Mesodermal cell (in vitro differentiated cells): ENCODE measurements around the gene TRIP6.
"Not testable (repeated sequence)": the region's sequence is repeated elsewhere in the genome, so short reads cannot be mapped to it uniquely, and the experiment has no call there.

Experiments
- H3K27ac ChIP-seq: 2 replicates; pipeline ENCODE4 v1.7.0; 2013; ENCODE audit warnings: mild to moderate bottlenecking, low read depth, low read length, moderate library complexity; ENCODE audit not compliant: severe bottlenecking
- H3K36me3 ChIP-seq: 2 replicates; pipeline ENCODE4 v1.7.1; 2013; ENCODE audit warnings: mild to moderate bottlenecking, low read length, moderate library complexity; ENCODE audit not compliant: control insufficient read depth, insufficient read depth
- H3K4me1 ChIP-seq: one replicate; pipeline ENCODE4 v1.7.1; 2013; ENCODE audit warnings: mild to moderate bottlenecking, low read length; ENCODE audit not compliant: insufficient read depth, control insufficient read depth, poor library complexity, severe bottlenecking
- H3K4me3 ChIP-seq: 2 replicates; pipeline ENCODE4 v1.7.0; 2013; ENCODE audit warnings: low read length, control low read depth, mild to moderate bottlenecking; ENCODE audit not compliant: insufficient read depth, poor library complexity, severe bottlenecking; ENCODE audit errors: extremely low read depth
- H3K9me3 ChIP-seq: 2 replicates; pipeline ENCODE4 v1.7.1; 2013; ENCODE audit warnings: mild to moderate bottlenecking, low read length, moderate library complexity; ENCODE audit not compliant: control insufficient read depth
- WGBS, 2 experiments: methylation state at CpG; one replicate each; pipeline ENCODE4 v1.1.5; 2013; ENCODE audit warnings: missing lambda C conversion rate in 2 of 2; ENCODE audit not compliant: insufficient coverage in 2 of 2; 5-methylcytosine and 5-hydroxymethylcytosine counted together

Gene TRIP6

DNA sequence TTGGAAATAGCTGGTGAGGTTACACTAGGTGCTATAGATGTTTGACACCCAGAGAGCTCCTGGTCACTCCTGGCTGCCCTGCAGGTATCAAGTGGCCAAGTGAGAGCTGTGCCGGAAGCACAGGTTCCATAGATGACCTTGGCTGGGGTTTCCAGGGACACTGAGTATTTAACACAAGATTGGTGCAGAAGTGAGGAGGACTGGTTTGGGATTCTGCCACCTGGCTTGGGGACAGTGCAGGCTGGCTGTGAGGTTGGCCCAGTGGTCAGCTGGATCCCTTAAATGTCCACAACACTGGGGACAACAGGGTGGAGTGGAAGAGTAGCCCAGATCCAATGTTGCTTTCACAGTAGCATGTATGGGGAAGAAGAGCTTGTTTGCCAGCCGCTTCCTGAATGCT, 33.8 kb downstream of the TRIP6 start:
- no peak overlapping the region for H3K27ac ChIP-seq
- 100% methylated on average over 1 of the region's 2 CpGs for WGBS, 2 experiments
- H3K9me3 ChIP-seq = no peaks in the 10 kb centered on the region
- no peak overlapping the region for H3K4me3 ChIP-seq
- no peaks in the 10 kb centered on the region for H3K36me3 ChIP-seq
- peaks cover 4% of the 10 kb centered on the region for H3K4me1 ChIP-seq

DNA sequence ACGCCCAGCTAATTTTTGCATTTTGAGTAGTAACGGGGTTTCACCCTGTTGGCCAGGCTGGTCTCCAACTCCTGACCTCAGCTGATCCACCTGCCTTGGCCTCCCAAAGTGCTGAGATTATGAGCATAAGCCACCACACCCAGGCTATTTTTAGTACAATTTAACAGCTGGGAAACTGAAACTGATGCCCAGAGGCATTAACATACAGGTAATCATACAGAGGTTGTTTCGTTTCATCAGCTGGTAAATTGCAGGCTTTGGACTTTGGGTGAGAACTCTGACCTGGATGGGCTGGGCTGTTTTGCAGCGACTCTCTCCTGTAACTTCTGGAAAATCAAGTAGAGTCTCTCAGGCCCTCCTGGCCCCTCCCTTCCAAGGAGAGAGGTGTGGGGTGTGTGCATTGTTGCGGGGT, 34.7 kb downstream of the TRIP6 start:
- H3K4me3 ChIP-seq = no peak overlapping the region
- no peaks in the 10 kb centered on the region for H3K9me3 ChIP-seq
- no peaks in the 10 kb centered on the region for H3K4me1 ChIP-seq
- no peaks in the 10 kb centered on the region for H3K36me3 ChIP-seq
- no peak overlapping the region for H3K27ac ChIP-seq
- WGBS, 2 experiments = 100% methylated on average over 1 to 2 of the region's 5 CpGs

DNA sequence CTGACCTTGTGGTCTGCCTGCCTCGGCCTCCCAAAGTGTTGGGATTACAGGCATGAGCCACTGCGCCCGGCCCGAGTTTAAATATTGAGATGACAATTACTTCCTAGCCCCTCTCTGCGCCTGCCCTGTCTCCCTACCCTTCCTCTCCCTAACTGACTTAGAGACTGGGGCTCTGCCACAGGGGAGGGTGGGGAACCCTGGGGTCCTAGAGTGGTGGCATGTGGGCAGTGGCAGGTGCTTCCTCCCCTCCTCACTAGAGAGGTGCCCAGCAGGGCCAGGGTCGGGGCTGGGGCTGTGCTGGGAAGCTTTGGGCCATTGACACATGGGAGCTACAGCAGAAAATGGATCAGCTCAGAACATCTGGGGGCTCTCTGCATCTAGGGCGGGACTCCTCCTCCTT, 35.5 kb downstream of the TRIP6 start:
- H3K27ac ChIP-seq = no peak overlapping the region
- WGBS, 2 experiments = 80 to 100% methylated on average over 1 to 2 of the region's 7 CpGs
- no peaks in the 10 kb centered on the region for H3K4me1 ChIP-seq
- H3K36me3 ChIP-seq = no peaks in the 10 kb centered on the region
- H3K4me3 ChIP-seq = no peak overlapping the region
- H3K9me3 ChIP-seq = no peaks in the 10 kb centered on the region

DNA sequence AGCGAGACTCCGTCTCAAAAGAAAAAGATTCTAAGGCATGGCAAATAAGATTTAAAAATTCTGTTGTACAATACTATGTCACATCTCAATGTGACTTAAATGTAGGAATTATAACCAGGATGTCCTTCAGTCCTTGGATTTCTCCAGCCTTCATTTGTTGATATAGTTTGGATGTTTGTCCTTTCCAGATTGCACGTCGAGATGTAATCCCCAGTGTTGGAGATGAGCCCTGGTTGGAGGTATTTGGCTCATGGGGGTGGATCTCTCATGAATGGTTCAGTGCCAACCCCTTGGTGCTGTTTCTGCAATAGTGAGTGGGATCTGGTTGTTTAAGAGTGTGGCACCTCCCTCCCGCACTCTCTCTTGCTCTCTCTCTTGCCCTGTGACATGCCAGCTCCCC, 41.3 kb downstream of the TRIP6 start:
- no peaks in the 10 kb centered on the region for H3K9me3 ChIP-seq
- WGBS, 2 experiments = 100% methylated on average over 3 of the region's 5 CpGs

GRCh38 chr7:100910443-100910842, 43.3 kb downstream of the TRIP6 start:
- H3K27ac ChIP-seq, H3K36me3 ChIP-seq, H3K9me3 ChIP-seq, H3K4me3 ChIP-seq, H3K4me1 ChIP-seq: not testable (repeated sequence)
- 92 to 98% methylated on average over 5 to 6 of the region's 7 CpGs for WGBS, 2 experiments

More for the DNA sequence above, 41.3 kb downstream of the TRIP6 start:
- Histone ChIP-seq H3K36me3 (no peaks in the 10 kb centered on the region), H3K4me3 (no peak overlapping the region), H3K27ac (no peak overlapping the region), H3K4me1 (no peaks in the 10 kb centered on the region)

- WGBS, 2 experiments = 100% methylated on average over 1 to 2 of the region's 3 CpGs
- no peaks in the 10 kb centered on the region for H3K36me3 ChIP-seq
- H3K9me3 ChIP-seq = no peaks in the 10 kb centered on the region
Measured at GRCh38 chr7:100911484-100911883, 44.3 kb downstream of the TRIP6 start.

DNA sequence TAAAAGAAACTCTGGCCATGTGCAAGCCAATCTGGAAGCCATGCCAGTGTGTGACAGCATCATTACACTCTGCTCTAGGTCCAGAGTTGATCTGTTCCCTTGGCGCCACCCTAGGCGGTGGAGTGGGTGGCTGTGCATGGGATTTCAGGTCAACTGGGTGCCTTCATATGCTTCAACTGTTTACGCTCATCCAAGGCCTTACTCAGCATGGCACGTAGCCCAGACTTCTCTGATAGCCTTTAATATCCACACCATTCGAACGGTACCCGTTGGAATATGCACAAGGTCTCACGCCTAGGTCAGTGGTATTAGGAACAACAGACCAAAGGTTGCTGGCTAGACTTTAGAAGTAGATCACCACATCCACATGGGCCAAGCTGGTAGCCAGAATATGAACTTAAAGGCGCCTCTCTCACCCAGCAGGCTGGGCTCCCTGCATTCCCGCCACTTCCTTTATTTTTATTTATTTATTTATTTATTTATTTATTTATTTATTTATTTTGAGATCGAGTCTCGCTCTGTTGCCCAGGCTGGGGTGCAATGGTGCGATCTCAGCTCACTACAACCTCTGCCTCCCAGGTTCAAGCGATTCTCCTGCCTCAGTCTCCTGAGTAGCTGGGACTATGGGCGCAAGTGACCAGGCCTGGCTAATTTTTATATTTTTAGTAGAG, 47.2 kb downstream of the TRIP6 start:
- WGBS, 2 experiments = 90 to 94% methylated on average over 6 to 8 of the region's 15 CpGs
- no peaks in the 10 kb centered on the region for H3K4me1 ChIP-seq
- H3K27ac ChIP-seq = no peak overlapping the region

More at GRCh38 chr7:100911484-100911883, 44.3 kb downstream of the TRIP6 start:
- Histone ChIP-seq H3K27ac (no peak overlapping the region), H3K4me3 (no peak overlapping the region), H3K4me1 (no peaks in the 10 kb centered on the region)

GRCh38 chr7:100914879-100915447, 47.8 kb downstream of the TRIP6 start:
- Histone ChIP-seq H3K4me3 (no peak overlapping the region), H3K4me1 (no peaks in the 10 kb centered on the region), H3K9me3 (no peaks in the 10 kb centered on the region), H3K36me3 (no peaks in the 10 kb centered on the region), H3K27ac (no peak overlapping the region)
- WGBS, 2 experiments = 88 to 96% methylated on average over 8 of the region's 8 CpGs

More for the DNA sequence above, 47.2 kb downstream of the TRIP6 start:
- Histone ChIP-seq H3K9me3 (no peaks in the 10 kb centered on the region), H3K4me3 (no peak overlapping the region), H3K36me3 (no peaks in the 10 kb centered on the region)

DNA sequence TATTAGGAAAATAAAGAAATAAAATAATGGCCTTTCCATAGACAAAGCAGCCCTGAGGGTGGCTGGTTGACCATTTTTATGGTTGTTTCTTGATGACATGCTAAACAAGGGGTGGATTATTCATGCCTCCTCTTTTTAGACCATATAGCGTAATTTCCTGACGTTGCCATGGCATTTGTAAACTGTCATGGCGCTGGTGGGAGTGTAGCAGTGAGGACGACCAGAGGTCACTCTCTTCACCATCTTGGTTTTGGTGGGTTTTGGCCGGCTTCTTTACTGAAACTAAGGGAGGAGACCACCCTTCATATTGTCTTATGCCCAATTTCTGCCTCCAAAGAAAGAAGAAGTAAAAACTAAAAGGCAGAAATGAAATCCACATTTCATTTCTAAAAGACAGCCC, 52.1 kb downstream of the TRIP6 start:
- H3K9me3 ChIP-seq, H3K4me1 ChIP-seq, H3K36me3 ChIP-seq, H3K4me3 ChIP-seq, H3K27ac ChIP-seq: not testable (repeated sequence)
- 100% methylated on average over 2 of the region's 5 CpGs; no CpG with 5 or more reads in 1 of the 2 experiments for WGBS, 2 experiments

DNA sequence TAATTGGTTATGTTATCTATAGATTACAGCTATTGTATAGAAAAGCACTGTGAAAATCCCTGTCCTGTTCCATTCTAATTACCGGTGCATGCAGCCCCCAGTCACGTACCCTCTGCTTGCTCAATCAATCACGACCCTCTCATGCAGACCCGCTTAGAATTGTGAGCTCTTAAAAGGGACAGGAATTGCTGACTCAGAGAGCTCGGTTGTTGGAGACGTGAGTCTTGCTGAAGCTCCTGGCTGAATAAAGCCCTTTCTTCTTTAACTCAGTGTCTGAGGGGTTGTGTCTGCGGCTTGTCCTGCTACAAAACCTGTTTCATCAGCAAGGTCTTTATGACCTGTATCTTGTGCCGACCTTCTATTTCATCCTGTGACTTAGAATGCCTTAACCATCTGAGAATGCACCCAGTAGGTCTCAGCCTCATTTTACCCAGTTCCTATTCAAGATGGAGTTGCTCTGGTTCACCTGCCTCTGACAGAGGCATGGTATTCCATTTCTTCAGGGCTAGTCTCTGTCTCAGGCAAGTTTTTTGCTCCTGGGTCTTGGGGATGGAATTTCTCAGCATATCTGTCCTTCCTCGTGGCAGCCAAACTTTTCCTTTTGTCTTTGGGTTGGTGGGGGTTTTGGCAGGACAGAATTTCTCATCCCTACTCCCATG, 52.7 kb downstream of the TRIP6 start:
- not testable (repeated sequence) for H3K27ac ChIP-seq, H3K36me3 ChIP-seq, H3K9me3 ChIP-seq, H3K4me3 ChIP-seq, H3K4me1 ChIP-seq
- WGBS, 2 experiments = 85 to 88% methylated on average over 6 to 8 of the region's 9 CpGs

- no peak overlapping the region for H3K27ac ChIP-seq
- no peak overlapping the region for H3K4me3 ChIP-seq
- no peaks in the 10 kb centered on the region for H3K9me3 ChIP-seq
- H3K4me1 ChIP-seq = no peaks in the 10 kb centered on the region
- no peaks in the 10 kb centered on the region for H3K36me3 ChIP-seq
Measured at GRCh38 chr7:100921039-100921438, 53.9 kb downstream of the TRIP6 start.
